Vagina (tissue), 2 donors: ENCODE data around the gene TMTC2. TPM values are rescaled to one million over a fixed set of nuclear protein-coding genes. Genes with fewer than 3 reads are reported as not detected.

Experiments
- DNase-seq, 2 donors: peaks; one replicate each; pipeline ENCODE4 v3.0.0-alpha.2; 2017; ENCODE audit errors: extremely low spot score in 2 of 2
- H3K27ac ChIP-seq: fragments of 200-600 bp; sonication (generic); one replicate; pipeline ENCODE4 v1.5.1; 2019
- H3K27me3 ChIP-seq: fragments of 200-600 bp; sonication (generic); one replicate; pipeline ENCODE4 v1.5.1; 2019
- H3K36me3 ChIP-seq, 2 donors: fragments of 200-600 bp; sonication (generic); one replicate each; pipeline ENCODE4 v1.5.1; 2017 to 2019
- H3K4me1 ChIP-seq: fragments of 200-600 bp; sonication (generic); one replicate; pipeline ENCODE4 v1.5.1; 2019
- H3K4me3 ChIP-seq, 2 donors: fragments of 200-600 bp; sonication (generic); 1 replicate in 1 of 2; 2 replicates in 1 of 2; pipeline ENCODE4 v1.5.1; 2016 to 2019
- H3K9me3 ChIP-seq: fragments of 200-600 bp; sonication (generic); one replicate; pipeline ENCODE4 v1.5.1; 2019
- POLR2A ChIP-seq, 2 donors: fragments of 450-650 bp; IDR thresholded peaks; one replicate each; pipeline ENCODE4 v1.6.1; 2017; ENCODE audit warnings: antibody characterized with exemption in 2 of 2, mild to moderate bottlenecking in 2 of 2, moderate library complexity in 2 of 2
- POLR2AphosphoS5 ChIP-seq, 2 donors: sonication (generic); formaldehyde crosslinking; IDR thresholded peaks; one replicate each; pipeline ENCODE4 v1.9.0; 2017; ENCODE audit warnings: antibody characterized with exemption in 2 of 2, mild to moderate bottlenecking in 2 of 2, low read depth in 1 of 2; ENCODE audit not compliant: insufficient read depth in 1 of 2
- intact Hi-C: fragments of 100-400 bp; cut with DNase I; formaldehyde crosslinking; loops from one replicate; pipeline ENCODE4 v1.15.1; 2023
- total RNA-seq: library from RNA; depleted of rRNA; stranded (reverse); fragments of >200 nt; gene quantifications from one replicate; pipeline ENCODE4 v1.2.3, GENCODE V29; 2016
- TF ChIP-seq, protein P1 (sequence below), 3 experiments: fragments of 450-650 bp in 2 of 3; fragments of 200-600 bp in 1 of 3; sonication (generic) in 1 of 3; IDR thresholded peaks; one replicate each; pipeline ENCODE4 v1.5.1; 2017 to 2019; ENCODE audit warnings: antibody characterized with exemption in 3 of 3, mild to moderate bottlenecking in 2 of 3, moderate library complexity in 2 of 3

The TMTC2 gene
- total RNA-seq, 1 donor from 2014 or later = 15.5 TPM

- Histone ChIP-seq H3K4me1 (no peaks in the 10 kb centered on the region), H3K27ac (no peak overlapping the region), H3K36me3 (no peaks in the 10 kb centered on the region), H3K9me3 (no peaks in the 10 kb centered on the region), H3K4me3 (no peak overlapping the region), H3K27me3 (no peaks in the 10 kb centered on the region)
- DNase-seq = no peak
- intact Hi-C loops = no loop called here
- TF ChIP-seq, protein P1, sequence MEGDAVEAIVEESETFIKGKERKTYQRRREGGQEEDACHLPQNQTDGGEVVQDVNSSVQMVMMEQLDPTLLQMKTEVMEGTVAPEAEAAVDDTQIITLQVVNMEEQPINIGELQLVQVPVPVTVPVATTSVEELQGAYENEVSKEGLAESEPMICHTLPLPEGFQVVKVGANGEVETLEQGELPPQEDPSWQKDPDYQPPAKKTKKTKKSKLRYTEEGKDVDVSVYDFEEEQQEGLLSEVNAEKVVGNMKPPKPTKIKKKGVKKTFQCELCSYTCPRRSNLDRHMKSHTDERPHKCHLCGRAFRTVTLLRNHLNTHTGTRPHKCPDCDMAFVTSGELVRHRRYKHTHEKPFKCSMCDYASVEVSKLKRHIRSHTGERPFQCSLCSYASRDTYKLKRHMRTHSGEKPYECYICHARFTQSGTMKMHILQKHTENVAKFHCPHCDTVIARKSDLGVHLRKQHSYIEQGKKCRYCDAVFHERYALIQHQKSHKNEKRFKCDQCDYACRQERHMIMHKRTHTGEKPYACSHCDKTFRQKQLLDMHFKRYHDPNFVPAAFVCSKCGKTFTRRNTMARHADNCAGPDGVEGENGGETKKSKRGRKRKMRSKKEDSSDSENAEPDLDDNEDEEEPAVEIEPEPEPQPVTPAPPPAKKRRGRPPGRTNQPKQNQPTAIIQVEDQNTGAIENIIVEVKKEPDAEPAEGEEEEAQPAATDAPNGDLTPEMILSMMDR (IDR thresholded peaks at IDR 0.05) = no peak
- TF ChIP-seq POLR2AphosphoS5 (IDR thresholded peaks at IDR 0.05; ENCODE audit: insufficient read depth in 1 of 2, low read depth in 1 of 2) = no peak
- no peak for TF ChIP-seq POLR2A (IDR thresholded peaks at IDR 0.05)
Measured at GRCh38 chr12:82948491-82948890, 261.8 kb downstream of the TMTC2 start.

DNA sequence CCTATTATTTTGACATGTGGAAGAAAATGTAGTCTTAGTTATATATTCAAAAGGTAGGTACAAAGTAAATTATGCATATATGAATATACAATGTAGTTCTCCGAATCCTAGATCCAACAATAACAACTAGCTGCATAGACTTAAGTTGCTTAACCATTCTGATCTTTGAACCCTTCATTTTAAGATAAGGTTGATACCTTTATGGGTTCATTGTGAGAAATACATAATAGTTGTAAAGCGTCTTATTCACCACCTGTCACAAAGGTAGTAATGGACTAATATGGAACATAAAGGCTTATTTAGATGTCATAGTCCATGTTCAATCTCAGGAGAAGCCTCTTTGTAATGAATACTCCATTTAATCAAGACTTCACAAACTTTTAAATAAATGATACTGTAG lies 263.6 kb downstream of the TMTC2 start:
- TF ChIP-seq POLR2A (IDR thresholded peaks at IDR 0.05) (no peak), POLR2AphosphoS5 (IDR thresholded peaks at IDR 0.05; ENCODE audit: insufficient read depth in 1 of 2, low read depth in 1 of 2) (no peak)
- TF ChIP-seq, protein P1 (IDR thresholded peaks at IDR 0.05) = no peak
- intact Hi-C loops = loop anchor here (5.0 kb wide), 1 partner anchor 123 kb away; no protein-coding TSS in a partner anchor
- Histone ChIP-seq H3K4me3 (no peak overlapping the region), H3K27me3 (no peaks in the 10 kb centered on the region), H3K9me3 (no peaks in the 10 kb centered on the region), H3K36me3 (no peaks in the 10 kb centered on the region), H3K27ac (no peak overlapping the region), H3K4me1 (no peaks in the 10 kb centered on the region)
- no peak for DNase-seq

DNA sequence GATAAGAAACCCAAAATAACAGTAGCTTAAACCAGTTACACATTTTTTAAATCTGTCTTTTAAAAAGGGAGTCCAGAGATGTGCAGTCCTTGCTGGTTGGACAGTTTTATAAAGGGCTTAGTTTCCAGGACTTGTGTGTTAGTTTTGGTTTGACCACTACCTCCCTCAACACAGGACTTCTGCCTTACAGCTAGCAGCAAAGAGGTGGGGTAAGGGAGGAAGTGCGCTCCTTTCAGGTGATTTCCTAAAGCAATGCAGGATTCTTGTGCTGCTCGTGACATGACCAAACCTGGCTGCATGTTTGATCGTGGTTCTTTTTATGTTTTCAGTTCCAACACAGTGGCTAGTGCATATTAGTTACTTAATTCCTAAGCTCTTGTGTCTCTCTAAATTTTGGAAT lies 266.2 kb downstream of the TMTC2 start:
- intact Hi-C loops = loop anchor here (5.0 kb wide), 1 partner anchor 126 kb away; no protein-coding TSS in a partner anchor

DNA sequence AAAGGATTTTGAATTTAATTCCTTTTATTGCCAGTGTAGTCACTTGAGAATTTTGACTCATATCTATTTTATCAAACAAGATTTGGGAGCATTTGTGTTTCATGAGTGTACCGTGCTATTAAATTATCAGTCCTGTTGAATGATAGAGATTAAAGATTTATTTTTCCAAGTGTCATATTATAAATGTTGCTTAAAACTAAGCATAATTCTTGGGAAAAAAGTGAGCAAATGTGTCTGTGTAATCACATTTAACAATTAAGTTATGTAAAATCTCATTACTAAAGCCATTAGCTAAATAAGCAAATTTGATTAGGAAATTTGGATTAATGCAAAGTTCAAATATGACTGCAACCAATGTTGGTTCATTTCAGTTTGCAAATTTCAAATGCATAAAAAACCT lies 266.7 kb downstream of the TMTC2 start:
- no peak overlapping the region for H3K4me3 ChIP-seq
- intact Hi-C loops = loop anchor here (5.0 kb wide), 1 partner anchor 126 kb away; no protein-coding TSS in a partner anchor
- DNase-seq = no peak

More for the DNA sequence above, 266.2 kb downstream of the TMTC2 start:
- no peaks in the 10 kb centered on the region for H3K4me1 ChIP-seq
- no peak overlapping the region for H3K27ac ChIP-seq
- no peak for DNase-seq
- TF ChIP-seq, protein P1 (IDR thresholded peaks at IDR 0.05) = no peak
- TF ChIP-seq POLR2A (IDR thresholded peaks at IDR 0.05) = no peak
- no peak for TF ChIP-seq POLR2AphosphoS5 (IDR thresholded peaks at IDR 0.05; ENCODE audit: insufficient read depth in 1 of 2, low read depth in 1 of 2)
- no peaks in the 10 kb centered on the region for H3K27me3 ChIP-seq
- H3K9me3 ChIP-seq = no peaks in the 10 kb centered on the region
- no peak overlapping the region for H3K4me3 ChIP-seq
- no peaks in the 10 kb centered on the region for H3K36me3 ChIP-seq

DNA sequence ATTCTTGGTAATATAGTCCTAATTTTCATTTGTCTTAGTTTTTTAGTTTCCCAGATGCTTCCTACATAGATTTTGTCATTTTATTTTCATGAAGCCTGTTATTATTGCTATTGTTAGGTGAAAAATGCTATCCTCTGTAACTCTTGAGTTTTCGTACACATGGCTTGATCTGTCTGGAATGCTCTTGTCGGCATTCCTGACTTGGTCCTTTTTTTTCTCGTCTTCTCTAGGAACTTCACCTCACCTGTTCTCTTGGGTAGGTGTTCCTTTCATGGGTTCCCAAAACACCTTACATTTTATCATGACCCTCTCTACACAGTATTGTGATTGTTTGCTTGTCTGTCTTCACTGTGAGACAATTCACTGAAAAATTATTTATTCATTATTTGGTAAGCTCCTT lies 267.4 kb downstream of the TMTC2 start:
- no peaks in the 10 kb centered on the region for H3K27me3 ChIP-seq

More for the DNA sequence above, 266.7 kb downstream of the TMTC2 start:
- Histone ChIP-seq H3K27ac (no peak overlapping the region), H3K36me3 (no peaks in the 10 kb centered on the region), H3K9me3 (no peaks in the 10 kb centered on the region), H3K27me3 (no peaks in the 10 kb centered on the region), H3K4me1 (no peaks in the 10 kb centered on the region)
- no peak for TF ChIP-seq POLR2AphosphoS5 (IDR thresholded peaks at IDR 0.05; ENCODE audit: insufficient read depth in 1 of 2, low read depth in 1 of 2)
- TF ChIP-seq, protein P1 (IDR thresholded peaks at IDR 0.05) = no peak
- no peak for TF ChIP-seq POLR2A (IDR thresholded peaks at IDR 0.05)

More for the DNA sequence above, 267.4 kb downstream of the TMTC2 start:
- Histone ChIP-seq H3K4me3 (no peak overlapping the region), H3K36me3 (no peaks in the 10 kb centered on the region), H3K9me3 (no peaks in the 10 kb centered on the region), H3K27ac (no peak overlapping the region), H3K4me1 (no peaks in the 10 kb centered on the region)
- DNase-seq = no peak
- TF ChIP-seq, protein P1 (IDR thresholded peaks at IDR 0.05) = no peak
- TF ChIP-seq POLR2A (IDR thresholded peaks at IDR 0.05) (no peak), POLR2AphosphoS5 (IDR thresholded peaks at IDR 0.05; ENCODE audit: insufficient read depth in 1 of 2, low read depth in 1 of 2) (no peak)
- intact Hi-C loops = loop anchor here (5.0 kb wide), 1 partner anchor 127 kb away; no protein-coding TSS in a partner anchor
